ENCODE results near the gene GIMAP8. TPM values are rescaled to one million over a fixed set of nuclear protein-coding genes. Genes with fewer than 3 reads are reported as not detected.
A peak's percentile ranks its signal among the peaks of the same experiment; 100 is the strongest.

GIMAP8 gene
- total and polyA plus RNA-seq, 10 donors: 10.9 to 96.0 (median 54.1) TPM

GRCh38 chr7:150464962-150465361, 14.5 kb downstream of the GIMAP8 start:
- Histone ChIP-seq H3K27ac (peak overlapping the region in 7 of 8 donors; percentile 7 to 74 (median 53)), H3K9me3 (peaks cover 0 to 42% (median 38%) of the 10 kb centered on the region in 8 donors), H3K36me3 (peaks cover 0 to 76% (median 18%) of the 10 kb centered on the region in 6 donors), H3K27me3 (replicated peaks in 1 of 7) (no peaks in the 10 kb centered on the region), H3K4me3 (no peak overlapping the region), H3K4me1 (peaks cover 29 to 65% (median 59%) of the 10 kb centered on the region in 6 donors)
- DNase-seq: no peak
- intact Hi-C loops (cut with DNase I; ENCODE audit: low total_unique reads): no loop called here
- 81 to 100% (median 89%) methylated on average over 1 of the region's 1 CpG for WGBS, 5 donors
- TF ChIP-seq POLR2AphosphoS5 (IDR thresholded peaks at IDR 0.05) (peak in 1 of 3 donors; percentile 4), POLR2A (IDR thresholded peaks at IDR 0.05) (no peak)

- TF ChIP-seq POLR2A (IDR thresholded peaks at IDR 0.05) (no peak), CTCF (IDR thresholded peaks at IDR 0.05 in 8 of 11, conservative IDR thresholded peaks at IDR 0.05 in 3 of 11) (no peak), POLR2AphosphoS5 (IDR thresholded peaks at IDR 0.05) (no peak)
- Histone ChIP-seq H3K27ac (peak overlapping the region in 7 of 8 donors; percentile 7 to 74 (median 53)), H3K4me3 (no peak overlapping the region), H3K36me3 (peaks cover 0 to 74% (median 18%) of the 10 kb centered on the region in 6 donors), H3K4me1 (peaks cover 29 to 70% (median 63%) of the 10 kb centered on the region in 6 donors), H3K9me3 (peaks cover 0 to 38% (median 34%) of the 10 kb centered on the region in 8 donors), H3K27me3 (replicated peaks in 1 of 7) (no peaks in the 10 kb centered on the region)
- no peak for DNase-seq
- intact Hi-C loops (cut with DNase I; ENCODE audit: low total_unique reads): no loop called here
- WGBS, 5 donors: 95 to 99% (median 98%) methylated on average over 2 of the region's 2 CpGs
These were observed 15.0 kb downstream of the GIMAP8 start for GRCh38 chr7:150465414-150465813.

GRCh38 chr7:150466477-150466876, 16.0 kb downstream of the GIMAP8 start:
- TF ChIP-seq POLR2AphosphoS5 (IDR thresholded peaks at IDR 0.05) (peak in 2 of 3 donors; percentile 30 to 48), POLR2A (IDR thresholded peaks at IDR 0.05) (no peak), CTCF (IDR thresholded peaks at IDR 0.05 in 8 of 11, conservative IDR thresholded peaks at IDR 0.05 in 3 of 11) (no peak)
- DNase-seq: no peak
- peaks cover 0 to 27% (median 23%) of the 10 kb centered on the region in 8 donors for H3K9me3 ChIP-seq
- peaks cover 29 to 80% (median 68%) of the 10 kb centered on the region in 6 donors for H3K4me1 ChIP-seq
- 57 to 82% (median 66%) methylated on average over 6 of the region's 6 CpGs for WGBS, 5 donors
- intact Hi-C loops (cut with DNase I; ENCODE audit: low total_unique reads): no loop called here
- peak overlapping the region in 4 of 8 donors; percentile 12 to 49 (median 20) for H3K4me3 ChIP-seq
- H3K27me3 ChIP-seq (replicated peaks in 1 of 7): no peaks in the 10 kb centered on the region
- peaks cover 0 to 74% (median 23%) of the 10 kb centered on the region in 6 donors for H3K36me3 ChIP-seq
- peak overlapping the region; percentile 4 to 74 (median 49) for H3K27ac ChIP-seq

GRCh38 chr7:150468241-150468640, 17.8 kb downstream of the GIMAP8 start:
- Histone ChIP-seq H3K27me3 (replicated peaks in 1 of 7) (no peaks in the 10 kb centered on the region), H3K9me3 (peaks cover 0 to 9% (median 6%) of the 10 kb centered on the region in 8 donors), H3K36me3 (peaks cover 0 to 83% (median 35%) of the 10 kb centered on the region in 6 donors), H3K4me1 (peaks cover 29 to 92% (median 73%) of the 10 kb centered on the region in 6 donors), H3K4me3 (peak overlapping the region in 4 of 8 donors; percentile 6 to 49 (median 20)), H3K27ac (peak overlapping the region in 4 of 8 donors; percentile 16 to 74 (median 48))
- 91 to 100% (median 97%) methylated on average over 3 of the region's 3 CpGs for WGBS, 5 donors
- intact Hi-C loops (cut with DNase I; ENCODE audit: low total_unique reads): no loop called here
- no peak for DNase-seq
- TF ChIP-seq CTCF (IDR thresholded peaks at IDR 0.05 in 8 of 11, conservative IDR thresholded peaks at IDR 0.05 in 3 of 11) (no peak), POLR2AphosphoS5 (IDR thresholded peaks at IDR 0.05) (no peak), POLR2A (IDR thresholded peaks at IDR 0.05) (no peak)
